Measurements from ENCODE around the gene KLK5.
"Not testable (repeated sequence)": the region's sequence is repeated elsewhere in the genome, so short reads cannot be mapped to it uniquely, and the experiment has no call there.

Gene KLK5

GRCh38 chr19:50978772-50979390 lies 26.0 kb upstream of the KLK5 start:
- H3K36me3 Mint-ChIP-seq: no peaks in the 10 kb centered on the region
- H3K27me3 Mint-ChIP-seq: peaks cover 33% of the 10 kb centered on the region
- H3K4me3 Mint-ChIP-seq: no peak overlapping the region
- H3K9me3 Mint-ChIP-seq (ENCODE audit: low read depth): no peaks in the 10 kb centered on the region
- H3K4me1 Mint-ChIP-seq (ENCODE audit: low read depth): no peaks in the 10 kb centered on the region
- no peak overlapping the region for H3K27ac Mint-ChIP-seq

GRCh38 chr19:50977626-50978025 lies 24.8 kb upstream of the KLK5 start:
- H3K27ac Mint-ChIP-seq: no peak overlapping the region
- H3K36me3 Mint-ChIP-seq: no peaks in the 10 kb centered on the region
- H3K4me3 Mint-ChIP-seq: no peak overlapping the region
- no peaks in the 10 kb centered on the region for H3K9me3 Mint-ChIP-seq (ENCODE audit: low read depth)
- H3K27me3 Mint-ChIP-seq: peaks cover 37% of the 10 kb centered on the region
- no peaks in the 10 kb centered on the region for H3K4me1 Mint-ChIP-seq (ENCODE audit: low read depth)

DNA sequence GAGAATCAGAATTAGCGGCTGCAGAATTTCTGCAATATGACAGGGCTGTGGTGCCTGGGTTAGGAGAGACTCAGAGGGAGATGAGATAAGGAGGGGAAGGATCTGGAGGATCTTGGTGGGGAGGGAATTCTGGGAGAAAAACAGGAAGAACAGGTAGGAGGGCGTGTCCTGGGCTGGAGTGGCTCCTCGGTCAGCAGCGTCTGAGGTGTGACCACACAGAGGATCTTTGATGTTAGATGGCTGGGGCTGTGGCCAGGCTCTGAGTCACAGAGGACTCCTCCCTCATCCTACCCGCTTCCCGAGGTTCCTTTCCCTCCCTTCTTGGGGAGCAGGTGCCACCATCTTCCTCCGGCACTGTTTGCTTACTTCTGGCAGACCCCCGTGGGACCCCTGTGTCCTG lies 22.9 kb upstream of the KLK5 start:
- H3K4me1 Mint-ChIP-seq (ENCODE audit: low read depth): no peaks in the 10 kb centered on the region
- H3K27me3 Mint-ChIP-seq: peaks cover 32% of the 10 kb centered on the region
- H3K27ac Mint-ChIP-seq: no peak overlapping the region
- H3K9me3 Mint-ChIP-seq (ENCODE audit: low read depth): no peaks in the 10 kb centered on the region
- H3K36me3 Mint-ChIP-seq: no peaks in the 10 kb centered on the region
- H3K4me3 Mint-ChIP-seq: no peak overlapping the region

DNA sequence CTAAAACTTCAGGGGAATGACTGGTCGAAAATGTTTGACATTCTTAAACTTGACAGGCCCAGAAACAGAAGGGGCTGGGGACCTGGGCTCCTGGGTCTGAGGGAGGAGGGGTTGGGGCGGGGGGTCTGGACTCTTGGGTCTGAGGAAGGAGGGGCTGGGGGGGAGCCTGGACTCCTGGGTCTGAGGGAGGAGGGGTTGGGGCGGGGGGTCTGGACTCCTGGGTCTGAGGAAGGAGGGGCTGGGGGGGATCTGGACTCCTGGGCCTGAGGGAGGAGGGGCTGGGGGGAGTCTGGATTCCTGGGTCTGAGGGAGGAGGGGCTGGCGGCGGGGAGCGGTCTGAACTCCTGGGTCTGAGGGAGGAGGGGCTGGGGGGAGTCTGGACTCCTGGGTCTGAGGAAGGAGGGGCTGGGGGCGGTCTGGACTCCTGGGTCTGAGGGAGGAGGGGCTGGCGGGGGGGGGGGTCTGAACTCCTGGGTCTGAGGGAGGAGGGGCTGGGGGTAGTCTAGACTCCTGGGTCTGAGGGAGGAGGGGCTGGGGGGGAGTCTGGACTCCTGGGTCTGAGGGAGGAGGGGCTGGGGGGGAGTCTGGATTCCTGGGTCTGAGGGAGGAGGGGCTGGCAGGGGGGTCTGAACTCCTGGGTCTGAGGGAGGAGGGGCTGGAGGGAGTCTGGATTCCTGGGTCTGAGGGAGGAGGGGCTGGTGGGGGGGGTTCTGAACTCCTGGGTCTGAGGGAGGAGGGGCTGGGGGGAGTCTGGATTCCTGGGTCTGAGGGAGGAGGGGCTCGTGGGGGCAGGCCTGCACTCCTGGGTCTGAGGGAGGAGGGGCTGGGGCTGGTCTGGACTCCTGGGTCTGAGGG lies 22.1 kb upstream of the KLK5 start:
- no peaks in the 10 kb centered on the region for H3K36me3 Mint-ChIP-seq
- no peak overlapping the region for H3K4me3 Mint-ChIP-seq
- H3K27ac Mint-ChIP-seq: no peak overlapping the region
- H3K9me3 Mint-ChIP-seq (ENCODE audit: low read depth): no peaks in the 10 kb centered on the region
- H3K4me1 Mint-ChIP-seq (ENCODE audit: low read depth): no peaks in the 10 kb centered on the region
- H3K27me3 Mint-ChIP-seq: peaks cover 36% of the 10 kb centered on the region

- H3K4me1 Mint-ChIP-seq (ENCODE audit: low read depth): no peaks in the 10 kb centered on the region
- H3K9me3 Mint-ChIP-seq (ENCODE audit: low read depth): no peaks in the 10 kb centered on the region
- H3K27ac Mint-ChIP-seq: no peak overlapping the region
- H3K36me3 Mint-ChIP-seq: no peaks in the 10 kb centered on the region
- H3K27me3 Mint-ChIP-seq: peaks cover 40% of the 10 kb centered on the region
- no peak overlapping the region for H3K4me3 Mint-ChIP-seq
Measured at GRCh38 chr19:50972795-50973376, 20.0 kb upstream of the KLK5 start.

DNA sequence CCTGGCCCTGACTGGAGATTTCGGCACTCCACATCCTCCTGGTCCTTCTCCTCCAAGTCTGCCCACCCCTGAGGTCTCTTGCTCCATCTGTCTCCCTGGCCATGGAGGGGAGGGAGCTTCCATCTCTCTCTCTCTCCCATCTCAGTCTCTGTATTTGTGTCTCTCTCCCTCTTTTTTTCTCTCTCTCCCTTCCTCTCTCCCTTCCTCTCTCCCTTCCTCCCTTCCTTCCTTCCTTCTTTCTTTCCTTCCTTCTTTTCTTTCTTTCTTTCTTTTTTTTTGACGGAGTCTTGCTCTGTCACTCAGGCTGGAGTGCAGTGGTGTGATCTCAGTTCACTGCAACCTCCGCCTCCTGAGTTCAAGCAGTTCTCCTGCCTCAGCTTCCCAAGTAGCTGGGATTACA lies 17.0 kb upstream of the KLK5 start:
- H3K27me3 Mint-ChIP-seq: peaks cover 30% of the 10 kb centered on the region
- not testable (repeated sequence) for H3K9me3 Mint-ChIP-seq (ENCODE audit: low read depth); H3K36me3 Mint-ChIP-seq; H3K4me3 Mint-ChIP-seq; H3K27ac Mint-ChIP-seq; H3K4me1 Mint-ChIP-seq (ENCODE audit: low read depth)

- H3K27me3 Mint-ChIP-seq: peaks cover 29% of the 10 kb centered on the region
- H3K4me3 Mint-ChIP-seq: no peak within 1 kb of the TSS
- no peaks in the 10 kb centered on the region for H3K4me1 Mint-ChIP-seq (ENCODE audit: low read depth)
- H3K27ac Mint-ChIP-seq: no peak within 1 kb of the TSS
- H3K36me3 Mint-ChIP-seq: no peaks in the 10 kb centered on the region
- H3K9me3 Mint-ChIP-seq (ENCODE audit: low read depth): no peaks in the 10 kb centered on the region
Measured at GRCh38 chr19:50969413-50969760, 16.5 kb upstream of the KLK5 start, which contains the start of gene KLK6. Gene KLK6, minus strand, starts transcription at chr19:50969591. Its CDS starts 1,487 bp downstream, at chr19:50968104.

- Mint-ChIP-seq H3K4me1 (ENCODE audit: low read depth) (no peaks in the 10 kb centered on the region), H3K27ac (no peak overlapping the region), H3K9me3 (ENCODE audit: low read depth) (no peaks in the 10 kb centered on the region), H3K36me3 (no peaks in the 10 kb centered on the region), H3K4me3 (no peak overlapping the region), H3K27me3 (peaks cover 27% of the 10 kb centered on the region)
Measured at GRCh38 chr19:50968716-50969412, 16.0 kb upstream of the KLK5 start.

- Mint-ChIP-seq H3K27ac (no peak overlapping the region), H3K27me3 (peaks cover 30% of the 10 kb centered on the region)
Measured at GRCh38 chr19:50967929-50968715, 15.3 kb upstream of the KLK5 start.

GRCh38 chr19:50964266-50964665 lies 11.4 kb upstream of the KLK5 start:
- Mint-ChIP-seq H3K27me3 (peaks cover 22% of the 10 kb centered on the region), H3K9me3 (ENCODE audit: low read depth) (peaks cover 4% of the 10 kb centered on the region), H3K36me3 (no peaks in the 10 kb centered on the region), H3K4me1 (ENCODE audit: low read depth) (no peaks in the 10 kb centered on the region), H3K4me3 (no peak overlapping the region), H3K27ac (no peak overlapping the region)

More at GRCh38 chr19:50967929-50968715, 15.3 kb upstream of the KLK5 start:
- no peaks in the 10 kb centered on the region for H3K4me1 Mint-ChIP-seq (ENCODE audit: low read depth)
- no peaks in the 10 kb centered on the region for H3K36me3 Mint-ChIP-seq
- H3K4me3 Mint-ChIP-seq: no peak overlapping the region
- no peaks in the 10 kb centered on the region for H3K9me3 Mint-ChIP-seq (ENCODE audit: low read depth)

GRCh38 chr19:50963381-50963780 lies 10.5 kb upstream of the KLK5 start:
- H3K27ac Mint-ChIP-seq: no peak overlapping the region
- no peaks in the 10 kb centered on the region for H3K4me1 Mint-ChIP-seq (ENCODE audit: low read depth)
- no peaks in the 10 kb centered on the region for H3K36me3 Mint-ChIP-seq
- peaks cover 27% of the 10 kb centered on the region for H3K27me3 Mint-ChIP-seq
- H3K9me3 Mint-ChIP-seq (ENCODE audit: low read depth): peaks cover 4% of the 10 kb centered on the region
- H3K4me3 Mint-ChIP-seq: no peak overlapping the region

- no peak overlapping the region for H3K4me3 Mint-ChIP-seq
- no peaks in the 10 kb centered on the region for H3K4me1 Mint-ChIP-seq (ENCODE audit: low read depth)
- H3K27me3 Mint-ChIP-seq: peaks cover 32% of the 10 kb centered on the region
- H3K36me3 Mint-ChIP-seq: no peaks in the 10 kb centered on the region
- H3K27ac Mint-ChIP-seq: no peak overlapping the region
- H3K9me3 Mint-ChIP-seq (ENCODE audit: low read depth): peaks cover 4% of the 10 kb centered on the region
Measured at GRCh38 chr19:50962245-50962644, 9.4 kb upstream of the KLK5 start.

DNA sequence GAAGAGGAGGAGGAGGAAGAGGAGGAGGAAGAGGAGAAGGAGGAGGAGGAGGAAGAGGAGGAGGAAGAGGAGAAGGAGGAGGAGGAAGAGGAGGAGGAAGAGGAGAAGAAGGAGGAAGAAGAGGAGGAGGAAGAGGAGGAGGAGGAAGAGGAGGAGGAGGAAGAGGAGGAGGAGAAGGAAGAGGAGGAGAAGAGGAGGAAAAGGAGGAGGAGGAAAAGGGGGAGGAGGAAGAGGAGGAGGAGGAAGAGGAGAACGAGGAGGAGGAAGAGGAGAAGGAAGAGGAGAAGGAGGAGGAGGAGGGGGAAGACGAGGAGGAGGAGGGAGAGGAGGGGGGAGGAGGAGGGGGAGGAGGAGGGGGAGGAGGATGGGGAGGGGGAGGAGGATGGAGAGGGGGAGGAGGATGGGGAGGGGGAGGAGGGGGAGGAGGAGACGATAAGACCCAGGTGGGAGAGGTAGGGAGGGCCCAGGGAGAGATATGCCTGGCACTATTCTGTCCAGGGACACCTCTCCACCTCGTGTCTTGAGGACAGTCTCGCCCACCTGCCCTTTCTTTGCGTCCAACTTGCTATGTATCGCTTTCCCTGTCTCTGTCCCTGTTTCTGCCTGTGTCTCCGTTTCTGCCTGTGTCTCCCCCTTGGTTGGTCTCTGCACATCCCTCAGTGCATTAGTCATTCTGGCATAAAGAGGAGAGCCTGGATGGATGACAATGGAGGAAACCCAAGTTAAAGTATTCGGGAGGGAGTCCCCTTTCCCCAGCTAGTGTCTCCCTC lies 7.1 kb upstream of the KLK5 start:
- H3K36me3 Mint-ChIP-seq: no peaks in the 10 kb centered on the region
- no peak overlapping the region for H3K4me3 Mint-ChIP-seq
- peaks cover 27% of the 10 kb centered on the region for H3K27me3 Mint-ChIP-seq
- peaks cover 4% of the 10 kb centered on the region for H3K9me3 Mint-ChIP-seq (ENCODE audit: low read depth)
- H3K27ac Mint-ChIP-seq: no peak overlapping the region
- no peaks in the 10 kb centered on the region for H3K4me1 Mint-ChIP-seq (ENCODE audit: low read depth)

- no peak overlapping the region for H3K4me3 Mint-ChIP-seq
- H3K4me1 Mint-ChIP-seq (ENCODE audit: low read depth): no peaks in the 10 kb centered on the region
- H3K9me3 Mint-ChIP-seq (ENCODE audit: low read depth): peaks cover under 1% of the 10 kb centered on the region
- no peaks in the 10 kb centered on the region for H3K36me3 Mint-ChIP-seq
- peaks cover 25% of the 10 kb centered on the region for H3K27me3 Mint-ChIP-seq
- no peak overlapping the region for H3K27ac Mint-ChIP-seq
Measured at GRCh38 chr19:50957587-50957986, 4.7 kb upstream of the KLK5 start.

Data from activated naive CD8-positive, alpha-beta T cell (primary cell).